ENCODE data around the gene RPUSD1.
A peak's percentile ranks its signal among the peaks of the same experiment; 100 is the strongest.

RPUSD1 gene

GRCh38 chr16:819336-820043 is 31.3 kb upstream of the RPUSD1 start:
- no peak for DNase-seq

GRCh38 chr16:818592-818991 is 30.4 kb upstream of the RPUSD1 start:
- DNase-seq, result no peak

DNA sequence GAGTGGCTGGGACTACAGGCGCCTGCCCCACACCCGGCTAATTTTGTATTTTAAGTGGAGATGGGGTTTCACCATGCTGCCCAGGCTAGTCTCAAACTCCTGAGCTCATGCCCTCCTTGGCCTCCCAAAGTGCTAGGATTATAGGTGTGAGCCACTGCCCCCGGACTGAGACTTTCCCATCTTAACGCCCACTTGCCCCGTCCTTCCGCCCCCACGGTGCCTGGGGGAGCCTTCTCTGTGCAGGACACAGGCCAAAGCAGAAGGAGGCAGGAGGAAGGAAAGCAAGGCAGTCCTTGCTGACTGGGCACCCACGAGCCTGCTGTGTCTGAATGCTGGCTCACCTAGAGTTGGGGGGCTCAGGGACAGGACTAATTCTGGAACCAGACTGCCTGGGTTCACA is 30.0 kb upstream of the RPUSD1 start:
- no peak for DNase-seq

DNA sequence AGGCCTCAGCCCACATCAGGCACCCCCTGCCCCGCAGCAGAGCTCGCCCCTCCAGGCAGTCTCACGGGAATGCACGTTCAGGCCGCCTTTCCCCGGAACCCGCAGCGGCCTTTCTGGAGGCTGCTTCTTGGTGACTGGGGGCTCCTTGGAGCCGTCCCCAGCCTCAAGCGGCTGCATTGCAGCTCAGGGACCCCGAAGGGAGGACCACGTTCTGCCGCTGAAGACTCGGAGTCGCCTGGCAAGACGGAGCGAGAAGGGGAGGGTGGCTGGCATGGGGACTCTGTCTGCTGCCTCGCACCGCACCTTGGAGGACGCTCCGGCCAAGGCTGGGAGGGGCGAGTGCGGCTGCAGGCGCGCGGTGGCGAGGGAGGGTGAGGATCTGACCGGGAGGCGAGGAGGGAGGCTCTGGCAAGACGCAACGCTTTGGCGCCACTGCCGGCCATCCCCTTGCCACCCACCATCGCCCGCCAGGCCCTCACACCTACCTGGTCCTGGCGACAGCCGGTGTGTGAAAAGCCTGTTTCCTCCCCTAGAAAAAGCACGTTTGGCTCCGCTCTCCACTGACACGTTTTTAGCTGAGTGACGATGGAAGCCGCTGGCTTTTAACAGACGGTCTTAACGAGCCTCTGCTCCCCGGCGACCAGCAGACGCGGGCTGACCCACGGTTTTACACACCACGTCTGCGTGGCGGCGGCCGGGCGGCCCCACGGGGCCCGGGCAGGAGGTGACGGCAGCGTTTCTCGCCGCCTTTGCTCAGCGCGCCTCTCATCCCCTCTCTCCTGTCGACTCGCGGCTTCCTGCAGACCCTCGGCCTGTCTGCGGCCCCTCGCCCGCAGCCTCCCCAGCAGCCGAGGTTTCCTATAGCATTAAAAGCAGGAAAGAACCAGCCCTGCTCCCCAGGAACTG is 29.1 kb upstream of the RPUSD1 start:
- DNase-seq, result no peak

GRCh38 chr16:815861-816260 is 27.7 kb upstream of the RPUSD1 start:
- no peak for DNase-seq

GRCh38 chr16:814974-815373 is 26.8 kb upstream of the RPUSD1 start:
- DNase-seq, result no peak

DNA sequence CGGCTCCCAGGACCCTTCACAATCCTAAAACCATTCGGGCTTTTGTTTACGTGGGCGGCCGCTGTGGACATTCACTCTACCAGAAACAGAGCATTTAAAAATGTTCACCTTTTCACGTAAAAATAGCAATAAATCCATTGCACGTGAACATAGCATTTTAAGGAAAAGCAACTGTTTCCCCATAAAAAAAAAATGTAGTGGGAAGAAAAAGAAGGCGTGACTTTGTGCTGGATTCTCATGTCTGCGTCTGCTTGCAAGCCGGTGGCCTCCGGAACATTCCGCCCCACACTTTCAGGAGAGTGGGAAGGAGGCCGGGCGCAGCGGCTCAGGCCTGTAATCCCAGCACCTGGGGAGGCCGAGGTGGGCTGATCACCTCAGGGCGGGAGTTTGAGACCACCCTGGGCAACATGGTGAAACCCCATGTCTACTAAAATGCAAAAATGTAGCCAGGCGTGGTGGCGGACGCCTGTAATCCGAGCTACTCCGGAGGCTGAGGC is 25.8 kb upstream of the RPUSD1 start:
- DNase-seq, result peak in 1 of 56 donors; percentile 14

DNA sequence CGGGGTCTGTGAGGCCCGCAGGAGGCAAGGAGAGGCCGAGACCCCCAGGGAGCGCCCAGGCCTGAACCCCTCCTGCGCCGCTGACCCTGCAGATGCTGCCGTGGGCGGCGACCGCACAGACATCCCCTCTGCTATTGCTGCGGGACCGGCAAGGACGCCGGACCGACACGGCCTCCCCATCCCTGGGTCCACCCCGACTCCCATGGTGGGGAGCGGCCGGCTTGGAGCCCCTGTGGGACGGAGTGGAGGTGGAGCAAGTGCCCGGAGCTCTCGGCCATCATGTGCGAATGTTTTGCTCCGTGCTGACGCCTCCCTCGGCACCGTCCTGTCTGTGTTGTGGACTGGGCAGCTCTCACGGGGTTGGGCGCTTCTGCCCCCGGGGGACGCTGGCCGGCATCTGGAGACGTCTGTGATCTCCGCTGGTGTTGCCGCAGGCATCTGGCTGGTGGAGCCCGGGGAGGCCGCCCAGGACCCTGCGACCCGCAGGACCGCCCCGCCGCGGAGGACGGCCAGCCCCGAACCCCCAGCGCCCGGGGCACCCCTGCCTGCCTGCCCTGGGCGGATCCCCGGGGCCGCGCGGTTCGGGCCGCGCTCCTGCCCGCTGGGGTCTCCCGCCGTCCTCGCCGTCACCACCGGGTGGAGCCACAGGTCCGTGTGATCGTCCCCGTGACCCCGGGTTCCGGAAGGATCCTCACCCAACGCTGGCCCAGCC is 25.2 kb upstream of the RPUSD1 start:
- peak in 52 of 56 donors; percentile 6 to 84 (median 45) for DNase-seq

- DNase-seq, result no peak
These were observed 19.9 kb upstream of the RPUSD1 start for GRCh38 chr16:808085-808386.

- peak in 55 of 56 donors; percentile 20 to 94 (median 83) for DNase-seq
These were observed 19.3 kb upstream of the RPUSD1 start for GRCh38 chr16:807347-808084.

- DNase-seq, result no peak
These were observed 17.3 kb upstream of the RPUSD1 start for GRCh38 chr16:805474-805873.

DNA sequence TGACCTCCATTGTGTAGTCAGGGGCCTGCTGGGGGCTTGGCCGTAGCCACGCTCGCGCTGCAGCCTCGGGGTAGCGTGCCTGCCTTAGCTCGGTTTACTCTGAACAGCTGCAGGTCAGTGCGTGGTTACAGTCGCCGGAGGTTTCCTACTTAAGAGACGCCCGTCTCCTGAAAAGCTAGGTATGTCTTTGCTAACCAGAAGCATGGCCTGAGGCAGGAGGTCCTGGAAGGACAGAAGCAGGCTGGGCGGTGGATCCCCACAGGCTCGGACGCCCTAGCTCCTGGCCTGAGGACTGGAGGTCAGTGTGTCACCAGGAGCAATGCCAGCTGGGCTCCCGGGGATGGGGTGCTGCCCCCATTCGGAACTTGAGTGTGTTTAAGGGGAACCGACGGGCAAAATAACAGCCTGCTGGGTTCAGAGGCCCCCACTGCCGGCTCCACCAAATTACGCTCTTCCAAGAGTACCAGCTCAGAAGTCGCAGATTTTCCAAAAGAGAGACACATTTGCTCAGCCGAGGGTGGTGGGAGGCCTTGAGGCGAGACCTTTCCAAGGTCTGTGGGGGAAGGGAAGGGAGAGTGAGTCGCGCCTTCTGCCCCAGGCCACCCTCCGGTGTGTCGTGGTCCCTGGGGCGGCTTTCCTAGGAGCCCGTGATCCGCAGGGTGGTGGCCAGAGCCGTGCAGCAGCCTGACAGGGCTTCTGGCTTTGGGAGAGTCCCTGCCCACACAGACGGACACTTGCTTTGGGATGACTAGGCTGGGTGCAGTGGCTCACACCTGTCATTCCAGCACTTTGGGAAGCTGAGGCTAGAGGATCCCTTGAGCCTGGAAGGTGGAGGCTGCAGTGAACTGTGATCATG is 16.2 kb upstream of the RPUSD1 start:
- DNase-seq, result no peak

DNA sequence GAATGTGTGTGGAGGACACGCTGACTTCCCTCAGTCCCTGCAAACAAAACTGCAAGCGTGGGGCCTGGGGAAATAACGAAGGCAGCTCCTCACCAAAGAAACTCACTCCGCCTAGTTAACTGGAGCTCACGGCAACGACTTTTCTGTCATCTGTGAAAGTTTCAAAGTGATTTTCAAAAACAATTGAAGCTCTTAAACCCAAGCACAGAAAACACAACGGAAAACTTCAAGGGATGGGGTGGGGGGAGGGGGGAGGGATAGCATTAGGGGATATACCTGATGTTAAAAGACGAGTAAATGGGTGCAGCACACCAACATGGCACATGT is 15.5 kb upstream of the RPUSD1 start:
- no peak for DNase-seq

GRCh38 chr16:802914-803753 is 15.0 kb upstream of the RPUSD1 start:
- DNase-seq, result no peak

DNA sequence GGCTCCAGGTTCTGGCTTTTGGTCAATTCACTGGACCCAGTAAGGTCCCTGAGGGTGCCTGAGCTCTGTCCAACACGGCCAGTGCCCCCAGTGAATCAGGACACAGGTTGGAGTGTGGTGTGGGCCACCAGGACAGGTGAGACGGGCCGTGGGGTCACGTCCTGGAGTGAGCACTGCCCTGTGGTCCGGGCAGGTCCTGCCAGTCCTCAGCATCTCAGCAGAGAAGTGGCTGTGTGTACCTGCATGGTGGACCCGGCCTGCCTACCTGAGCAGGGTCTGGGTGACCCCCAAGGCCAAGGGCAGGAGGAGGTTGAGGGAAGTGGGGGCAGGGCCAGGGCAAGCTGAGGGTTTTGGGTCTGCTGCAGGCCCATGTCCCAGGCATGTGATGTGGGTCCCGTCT is 14.3 kb upstream of the RPUSD1 start:
- no peak for DNase-seq

DNA sequence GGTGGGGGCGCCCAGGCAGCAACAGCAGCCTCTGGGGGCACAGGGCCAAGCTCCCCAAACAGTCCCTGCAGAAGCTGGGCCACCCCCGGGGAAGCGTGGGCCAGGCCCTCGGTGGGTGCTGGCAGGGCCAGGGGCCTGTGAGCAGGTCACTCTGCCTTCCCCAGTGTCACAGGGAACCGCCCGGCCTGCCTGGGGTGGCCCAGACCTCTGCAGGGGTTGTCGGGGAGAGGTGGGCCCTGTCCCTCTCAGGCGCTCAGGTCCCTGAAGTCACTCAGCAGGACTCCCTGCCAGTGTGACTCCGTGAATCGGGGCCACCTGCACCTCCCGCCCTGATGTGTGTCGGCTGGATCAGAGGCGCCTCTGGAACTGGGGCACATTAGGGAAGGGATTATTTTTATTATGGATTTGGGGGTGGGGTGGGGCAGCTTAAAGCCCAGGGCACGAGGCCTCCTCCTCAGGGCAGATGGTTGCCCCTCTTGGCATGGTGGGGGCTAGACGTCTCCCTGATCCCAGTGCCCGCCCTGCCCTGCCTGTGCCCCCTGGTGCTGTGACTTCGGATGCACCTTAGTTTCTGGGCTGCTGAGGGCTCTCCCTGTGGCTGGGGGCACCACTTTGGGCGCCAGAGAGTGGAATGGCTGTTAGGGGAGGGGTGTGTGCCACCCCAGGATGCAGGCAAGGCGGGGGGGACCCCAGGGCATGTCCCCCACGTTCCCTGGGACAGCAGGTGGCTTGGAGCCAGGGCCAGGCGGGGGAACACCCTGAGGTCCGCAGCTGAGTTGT is 13.6 kb upstream of the RPUSD1 start:
- DNase-seq, result no peak

DNA sequence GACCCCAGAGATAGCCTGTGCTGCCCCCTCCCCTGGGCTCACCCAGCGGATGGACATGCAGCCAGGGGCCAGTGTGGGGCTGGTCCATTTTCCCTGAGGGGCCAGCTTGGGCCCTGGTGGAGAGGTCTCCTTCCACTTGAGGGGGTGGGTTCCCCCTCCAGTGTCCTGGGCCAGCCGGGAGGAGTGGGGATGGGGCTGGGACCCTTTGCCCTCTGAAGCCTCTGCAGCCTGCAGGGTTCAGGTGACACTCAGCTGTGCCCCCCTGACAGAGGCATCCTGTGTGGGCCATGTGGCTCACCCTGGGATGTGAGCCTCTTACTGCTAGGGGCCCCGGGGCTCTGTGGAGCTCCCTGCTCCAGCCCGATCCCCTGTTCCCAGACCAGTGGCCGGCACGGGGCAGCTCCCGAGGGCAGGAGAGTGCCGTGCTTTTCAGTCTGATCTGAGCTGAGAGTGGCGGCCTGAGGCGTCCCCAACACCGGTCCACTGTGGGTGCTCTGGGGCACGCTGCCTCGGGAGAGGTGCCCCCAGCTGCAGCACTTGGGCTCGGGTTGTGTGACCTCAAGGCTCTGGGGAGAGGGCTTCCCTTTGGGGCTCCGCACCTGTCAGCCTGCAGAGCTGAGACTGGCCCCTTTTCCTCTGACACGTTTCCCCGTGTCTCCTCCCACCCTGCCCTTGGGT is 12.8 kb upstream of the RPUSD1 start:
- DNase-seq, result no peak

Measured in nucleus accumbens (tissue), 56 donors.